NCI-H1417 (cell line): Measurements from ENCODE around the gene RAB12.
"Not testable (repeated sequence)": the region's sequence is repeated elsewhere in the genome, so short reads cannot be mapped to it uniquely, and the experiment has no call there.

ENCODE experiments used
- DNase-seq, 3 experiments: peaks; one replicate each; lab custom pipeline; 2025; lab: John Stamatoyannopoulos, UW

RAB12 gene

GRCh38 chr18:8647359-8647758, 38.1 kb downstream of the RAB12 start:
- DNase-seq: not testable (repeated sequence)

DNA sequence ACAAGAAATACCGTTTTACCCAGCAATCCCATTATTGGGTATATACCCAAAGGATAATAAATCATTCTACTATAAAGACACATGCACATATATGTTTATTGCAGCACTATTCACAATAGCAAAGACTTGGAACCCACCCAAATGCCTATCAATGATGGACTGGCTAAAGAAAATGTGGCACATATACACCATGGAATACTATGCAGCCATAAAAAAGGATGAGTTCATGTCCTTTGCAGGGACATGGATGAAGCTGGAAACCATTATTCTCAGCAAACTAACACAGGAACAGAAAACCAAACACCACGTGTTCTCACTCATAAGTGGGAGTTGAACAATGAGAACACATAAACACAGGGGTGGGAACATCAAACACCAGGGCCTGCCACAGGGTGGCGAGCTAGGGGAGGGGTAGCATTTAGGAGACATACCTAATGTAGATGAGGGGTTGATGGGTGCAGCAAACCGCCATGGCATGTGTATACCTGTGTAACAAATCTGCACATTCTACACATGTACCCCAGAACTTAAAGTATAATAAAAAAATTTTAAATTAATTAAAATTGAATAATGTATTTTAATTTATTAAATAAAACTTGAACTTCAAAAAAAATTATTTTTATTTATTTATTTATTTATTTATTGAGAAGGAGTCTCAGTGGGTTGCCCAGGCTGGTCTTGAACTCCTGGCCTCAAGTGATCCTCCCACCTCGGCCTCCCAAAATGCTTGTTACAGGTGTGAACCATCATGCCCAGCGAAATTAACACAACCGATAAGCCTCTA, 42.4 kb downstream of the RAB12 start:
- not testable (repeated sequence) for DNase-seq

DNA sequence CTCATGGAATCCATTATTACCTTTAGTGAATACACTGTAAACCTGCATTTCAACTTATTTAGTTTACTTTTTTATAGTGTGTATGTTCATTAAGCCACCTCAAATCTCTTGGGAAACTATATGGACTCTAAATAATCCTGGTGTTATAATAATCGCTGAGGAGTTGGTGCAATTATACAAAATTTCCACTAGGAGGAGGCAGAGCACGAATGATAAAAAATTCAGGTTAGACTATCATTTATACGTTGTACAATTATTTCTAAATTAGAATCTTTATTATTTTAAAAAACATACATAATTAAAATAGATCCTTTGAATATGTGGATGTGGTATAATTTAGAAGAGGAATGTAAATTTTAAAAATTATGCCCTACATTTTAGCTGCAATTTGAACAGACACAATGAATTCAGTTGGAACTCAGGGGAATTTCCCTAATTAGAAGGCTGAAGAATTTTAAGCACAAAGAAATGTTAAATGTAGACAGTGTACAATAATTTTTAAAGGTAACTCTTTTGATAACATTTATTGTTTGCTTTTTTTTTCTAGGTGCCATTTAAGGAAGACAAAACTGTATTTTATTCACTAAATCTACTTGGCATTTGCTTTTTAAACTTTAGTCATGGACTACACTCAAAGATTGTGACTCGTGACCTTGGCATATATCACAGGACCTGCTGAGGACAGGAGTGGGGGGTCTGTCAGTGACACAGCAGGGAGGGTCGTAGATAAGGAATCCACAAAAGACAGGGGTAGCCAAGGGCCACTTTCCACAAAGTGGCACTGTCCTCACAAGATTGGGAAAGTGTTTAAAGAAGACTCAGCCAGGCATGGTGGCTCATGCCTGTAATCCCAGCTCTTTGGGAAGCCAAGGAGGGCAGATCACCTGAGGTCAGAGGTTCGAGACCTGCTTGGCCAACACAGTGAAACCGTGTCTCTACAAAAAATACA, 45.5 kb downstream of the RAB12 start:
- DNase-seq: peak; percentile 9 to 67 (median 18)

DNA sequence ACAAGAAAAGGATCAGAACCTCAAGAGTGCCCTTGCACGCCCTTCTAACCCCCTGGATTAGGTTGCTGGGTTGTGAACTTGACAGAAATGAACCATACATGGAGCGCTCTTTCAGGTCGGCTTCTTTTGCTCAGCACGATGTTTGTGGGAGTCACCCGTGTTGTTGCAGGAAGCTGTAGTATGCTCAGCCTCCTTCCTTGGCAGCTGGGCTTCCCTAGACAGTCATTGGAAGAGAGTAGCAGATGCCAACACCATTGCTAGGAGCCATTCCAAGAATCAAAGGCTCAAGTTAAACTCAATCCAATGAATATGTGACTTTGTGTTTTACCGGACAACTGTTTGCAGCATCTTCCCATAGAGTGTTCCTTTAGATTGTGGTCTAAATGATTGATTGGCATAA, 47.0 kb downstream of the RAB12 start:
- no peak for DNase-seq

- DNase-seq: peak; percentile 62 to 77 (median 73)
Observed at GRCh38 chr18:8657050-8657820, 48.0 kb downstream of the RAB12 start.

DNA sequence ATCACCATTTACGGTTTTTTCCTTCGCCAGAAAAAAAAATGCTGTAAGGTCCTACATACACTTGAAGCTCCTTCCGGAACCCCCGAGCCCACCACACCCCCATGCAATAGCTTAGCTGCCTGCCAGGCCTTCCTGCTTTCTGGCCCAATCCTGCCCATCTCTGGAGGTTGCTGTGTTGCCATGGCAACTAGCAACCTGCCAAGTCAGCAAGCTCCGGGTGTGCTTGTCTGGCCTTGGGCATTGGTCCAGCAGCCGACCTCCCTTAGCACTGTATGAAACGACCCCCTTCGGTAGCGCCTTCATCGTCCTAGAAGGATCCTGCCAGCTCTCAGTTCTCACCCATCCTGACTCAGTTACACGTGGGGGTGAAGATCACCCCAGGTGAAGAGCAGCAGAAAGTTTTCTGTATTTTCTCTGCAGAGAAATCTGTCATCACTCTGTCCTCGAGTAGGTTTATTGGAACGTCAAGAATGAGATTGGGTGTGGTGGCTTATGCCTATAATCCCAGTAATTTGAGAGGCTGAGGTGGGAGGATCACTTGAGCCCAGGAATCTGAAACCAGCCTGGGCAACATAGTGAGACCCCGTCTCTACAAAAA, 48.7 kb downstream of the RAB12 start:
- DNase-seq: peak; percentile 18 to 88 (median 75)

DNA sequence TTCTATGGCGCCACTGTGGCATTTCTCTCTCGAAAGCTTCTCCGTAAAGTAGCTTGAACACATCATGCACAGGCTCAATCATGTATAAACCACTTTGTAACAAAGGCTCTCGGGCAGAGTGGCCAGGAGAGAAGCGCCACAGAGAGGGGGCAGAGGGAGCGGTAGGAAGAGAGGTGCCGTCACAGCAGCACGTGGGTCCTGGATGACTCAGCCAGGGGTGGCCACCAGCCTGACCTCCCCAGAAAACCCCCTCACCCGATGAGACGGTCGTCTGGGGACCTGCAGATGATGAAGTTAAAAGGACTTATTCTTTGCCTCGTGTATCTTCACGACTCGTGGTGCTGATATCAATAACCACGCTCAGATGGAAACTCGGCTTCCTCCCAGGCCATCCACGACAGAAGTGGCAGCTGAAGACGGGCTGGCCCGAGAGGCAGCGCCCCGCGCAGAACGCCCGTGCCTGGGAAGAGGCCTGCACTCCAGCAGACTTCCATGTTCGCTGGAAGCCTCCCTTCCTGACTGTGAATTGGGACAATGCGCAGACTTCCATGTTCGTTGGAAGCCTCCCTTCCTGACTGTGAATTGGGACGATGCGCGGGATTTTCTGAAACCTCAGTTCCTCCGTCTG, 49.7 kb downstream of the RAB12 start:
- peak; percentile 71 to 92 (median 87) for DNase-seq

- DNase-seq: peak; percentile 89 to 92 (median 91)
Observed at GRCh38 chr18:8659609-8660242, 50.5 kb downstream of the RAB12 start.

- peak in 1 of 3 experiments; percentile 35 for DNase-seq
Observed at GRCh38 chr18:8660316-8660715, 51.1 kb downstream of the RAB12 start.

GRCh38 chr18:8661754-8662559, 52.7 kb downstream of the RAB12 start:
- peak; percentile 91 to 99 (median 96) for DNase-seq

DNA sequence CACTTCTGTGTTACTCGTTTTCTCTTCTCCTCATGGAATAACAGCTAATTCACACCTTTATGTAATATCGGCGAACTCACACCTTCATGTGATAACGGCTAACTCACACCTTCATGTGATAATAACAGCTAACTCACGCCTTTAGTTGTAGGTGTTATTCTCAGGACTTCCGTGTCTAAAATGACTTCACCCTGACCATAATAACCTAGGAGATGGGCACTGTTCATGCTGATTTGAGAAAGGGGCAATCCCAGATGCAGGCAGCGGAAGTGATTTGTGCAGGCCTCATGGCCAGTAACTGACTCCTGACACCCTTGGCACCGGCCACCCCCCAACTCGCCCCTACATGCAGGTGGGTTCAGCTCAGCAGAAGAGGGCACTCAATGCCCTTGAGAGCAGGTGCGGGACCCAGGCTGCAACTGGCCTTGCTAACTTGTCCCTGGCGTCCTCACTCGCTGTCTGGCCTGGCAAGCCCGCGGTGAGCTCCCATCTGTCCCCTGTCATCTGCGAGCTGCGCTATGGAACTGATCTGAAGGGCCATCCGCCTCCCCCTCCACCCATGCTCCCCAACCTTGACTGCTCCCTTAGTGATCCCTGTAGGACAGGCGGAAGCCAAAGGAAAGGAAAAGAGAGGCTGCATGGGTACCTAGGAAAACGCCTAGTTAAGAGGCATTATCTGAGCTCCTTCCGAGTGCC, 53.5 kb downstream of the RAB12 start:
- peak; percentile 71 to 99 (median 96) for DNase-seq

DNA sequence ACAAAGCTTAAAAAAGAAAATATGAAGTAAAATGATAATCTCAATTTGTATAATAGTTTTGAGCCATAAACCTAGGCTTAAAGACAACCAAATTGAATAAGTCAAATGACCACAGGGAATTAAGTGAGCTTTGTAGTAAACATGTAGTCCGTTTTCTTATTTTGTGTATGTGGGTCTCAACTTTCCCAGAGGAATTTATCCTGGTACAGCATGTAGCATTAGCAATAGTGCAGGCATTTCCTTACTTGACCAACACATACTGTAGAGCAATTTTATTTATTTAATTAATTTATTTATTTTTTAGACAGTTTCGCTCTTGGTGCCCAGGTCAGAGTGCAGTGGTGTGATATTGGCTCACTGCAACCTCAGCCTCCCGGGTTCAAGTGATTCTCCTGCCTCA, 58.6 kb downstream of the RAB12 start:
- DNase-seq: no peak

GRCh38 chr18:8668381-8668780, 59.1 kb downstream of the RAB12 start:
- no peak for DNase-seq

- no peak for DNase-seq
Observed at GRCh38 chr18:8669571-8669970, 60.3 kb downstream of the RAB12 start.

- no peak for DNase-seq
Observed at GRCh38 chr18:8673256-8674209, 64.3 kb downstream of the RAB12 start.

DNA sequence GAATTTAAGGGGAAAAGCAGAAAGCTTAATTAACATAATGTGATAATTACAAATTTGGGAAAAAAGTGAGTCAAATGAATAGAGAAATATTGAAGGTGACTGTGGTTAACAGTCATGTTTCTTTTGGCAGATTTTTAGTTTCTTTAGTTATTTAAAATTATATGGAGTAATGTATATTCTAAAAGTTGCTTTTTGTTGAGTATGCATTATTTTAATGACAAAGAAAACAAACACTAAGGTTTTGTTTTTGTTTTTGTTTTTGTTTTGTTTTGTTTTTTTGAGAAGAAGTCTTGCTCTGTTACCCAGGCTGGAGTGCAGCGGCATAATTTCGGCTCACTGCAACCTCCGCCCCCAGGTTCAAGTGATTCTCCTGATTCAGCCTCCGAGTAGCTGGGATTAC, 65.8 kb downstream of the RAB12 start:
- no peak for DNase-seq

GRCh38 chr18:8681196-8681595, 72.0 kb downstream of the RAB12 start:
- no peak for DNase-seq

GRCh38 chr18:8684577-8684976, 75.3 kb downstream of the RAB12 start:
- DNase-seq: peak in 1 of 3 experiments; percentile 32
